Spinal cord (tissue), 10 donors: ENCODE results near the gene MTFR1L. TPM values are rescaled to one million over a fixed set of nuclear protein-coding genes. Genes with fewer than 3 reads are reported as not detected.

Source experiments
- DNase-seq, 6 donors: peaks; one replicate each; pipeline versions ENCODE4 v3.0.0 to v3.0.0-alpha.2; 2013 to 2015; ENCODE audit warnings: low spot score in 6 of 6, low read depth in 4 of 6
- H3K27ac ChIP-seq: one replicate; pipeline ENCODE4 v1.5.1; 2013; ENCODE audit warnings: low read depth, low read length, control low read depth
- H3K27me3 ChIP-seq: one replicate; pipeline ENCODE4 v1.6.1; 2013; ENCODE audit warnings: low read length; ENCODE audit not compliant: control insufficient read depth, insufficient read depth
- H3K36me3 ChIP-seq: one replicate; pipeline ENCODE4 v1.6.1; 2013; ENCODE audit warnings: low read length; ENCODE audit not compliant: control insufficient read depth, insufficient read depth
- H3K4me1 ChIP-seq: one replicate; pipeline ENCODE4 v1.6.1; 2013; ENCODE audit warnings: low read length; ENCODE audit not compliant: control insufficient read depth, insufficient read depth
- H3K4me3 ChIP-seq: one replicate; pipeline ENCODE4 v1.5.1; 2013; ENCODE audit warnings: low read depth, low read length, control low read depth
- H3K9me3 ChIP-seq: one replicate; pipeline ENCODE4 v1.6.1; 2013; ENCODE audit warnings: low read length; ENCODE audit not compliant: control insufficient read depth, insufficient read depth
- WGBS: methylation state at CpG from one replicate; pipeline ENCODE4 v1.1.5; 2013; ENCODE audit warnings: missing lambda C conversion rate; ENCODE audit not compliant: insufficient coverage; 5-methylcytosine and 5-hydroxymethylcytosine counted together
- polyA plus RNA-seq, 2 donors: library from polyadenylated mRNA; unstranded; fragments of 120-200 nt; gene quantifications; one replicate each; pipeline ENCODE4 v1.2.1, GENCODE V29; 2013; ENCODE audit not compliant: insufficient read length in 2 of 2
- total RNA-seq, 2 donors: library from RNA; depleted of rRNA in 1 of 2; stranded (reverse); fragments of 120-200 nt in 1 of 2; fragments of >200 nt in 1 of 2; gene quantifications; one replicate each; pipeline versions ENCODE4 v1.2.3 to v1.2.4, GENCODE V29; 2013 to 2014
- donor health status: healthy.

MTFR1L gene
- total and polyA plus RNA-seq, 4 donors, result 48.6 to 132 (median 99.7) TPM

- no peak for DNase-seq
- peaks cover 94% of the 10 kb centered on the region for H3K36me3 ChIP-seq
- WGBS, result 96% methylated on average over 13 of the region's 13 CpGs
- H3K27ac ChIP-seq, result no peak overlapping the region
- no peaks in the 10 kb centered on the region for H3K27me3 ChIP-seq
- peaks cover 22% of the 10 kb centered on the region for H3K4me1 ChIP-seq
- H3K9me3 ChIP-seq, result no peaks in the 10 kb centered on the region
- no peak overlapping the region for H3K4me3 ChIP-seq
These were observed 8.2 kb upstream of the MTFR1L start for GRCh38 chr1:25811384-25812082.

- H3K27ac ChIP-seq, result no peak overlapping the region
- no peak for DNase-seq
These were observed 6.6 kb upstream of the MTFR1L start for GRCh38 chr1:25813071-25813733.

GRCh38 chr1:25813734-25814471 lies 5.9 kb upstream of the MTFR1L start:
- H3K9me3 ChIP-seq, result no peaks in the 10 kb centered on the region
- no peak overlapping the region for H3K27ac ChIP-seq
- DNase-seq, result no peak
- H3K4me3 ChIP-seq, result no peak overlapping the region
- peaks cover 16% of the 10 kb centered on the region for H3K4me1 ChIP-seq
- H3K36me3 ChIP-seq, result peaks cover 76% of the 10 kb centered on the region
- no peaks in the 10 kb centered on the region for H3K27me3 ChIP-seq
- WGBS, result 90% methylated on average over 24 of the region's 24 CpGs

More at GRCh38 chr1:25813071-25813733, 6.6 kb upstream of the MTFR1L start:
- WGBS, result 84% methylated on average over 9 of the region's 11 CpGs
- Histone ChIP-seq H3K36me3 (peaks cover 83% of the 10 kb centered on the region), H3K27me3 (no peaks in the 10 kb centered on the region), H3K9me3 (no peaks in the 10 kb centered on the region), H3K4me3 (no peak overlapping the region), H3K4me1 (peaks cover 10% of the 10 kb centered on the region)

GRCh38 chr1:25814549-25815087 lies 5.1 kb upstream of the MTFR1L start:
- Histone ChIP-seq H3K9me3 (no peaks in the 10 kb centered on the region), H3K36me3 (peaks cover 69% of the 10 kb centered on the region), H3K4me3 (no peak overlapping the region), H3K27me3 (no peaks in the 10 kb centered on the region), H3K27ac (no peak overlapping the region), H3K4me1 (peaks cover 22% of the 10 kb centered on the region)
- WGBS, result 94% methylated on average over 6 of the region's 7 CpGs
- no peak for DNase-seq

- Histone ChIP-seq H3K4me1 (peaks cover 21% of the 10 kb centered on the region), H3K27ac (no peak overlapping the region), H3K36me3 (peaks cover 61% of the 10 kb centered on the region), H3K9me3 (no peaks in the 10 kb centered on the region), H3K4me3 (no peak overlapping the region), H3K27me3 (no peaks in the 10 kb centered on the region)
- no peak for DNase-seq
- 94% methylated on average over 22 of the region's 24 CpGs for WGBS
These were observed 4.3 kb upstream of the MTFR1L start for GRCh38 chr1:25815208-25816111.

GRCh38 chr1:25816112-25816718 lies 3.5 kb upstream of the MTFR1L start:
- 86% methylated on average over 13 of the region's 15 CpGs for WGBS
- no peak overlapping the region for H3K4me3 ChIP-seq
- H3K27me3 ChIP-seq, result no peaks in the 10 kb centered on the region
- H3K4me1 ChIP-seq, result peaks cover 21% of the 10 kb centered on the region
- no peak for DNase-seq
- no peak overlapping the region for H3K27ac ChIP-seq
- H3K9me3 ChIP-seq, result no peaks in the 10 kb centered on the region
- H3K36me3 ChIP-seq, result peaks cover 53% of the 10 kb centered on the region

GRCh38 chr1:25817840-25818501 lies 1.8 kb upstream of the MTFR1L start:
- no peak overlapping the region for H3K4me3 ChIP-seq
- H3K4me1 ChIP-seq, result peaks cover 30% of the 10 kb centered on the region
- DNase-seq, result no peak
- no peaks in the 10 kb centered on the region for H3K9me3 ChIP-seq
- peak overlapping the region; percentile 97 for H3K27ac ChIP-seq
- H3K27me3 ChIP-seq, result no peaks in the 10 kb centered on the region
- H3K36me3 ChIP-seq, result peaks cover 36% of the 10 kb centered on the region
- 70% methylated on average over 6 of the region's 8 CpGs for WGBS

GRCh38 chr1:25818569-25818968 lies 1.2 kb upstream of the MTFR1L start:
- Histone ChIP-seq H3K9me3 (no peaks in the 10 kb centered on the region), H3K27me3 (no peaks in the 10 kb centered on the region), H3K4me3 (no peak overlapping the region), H3K36me3 (peaks cover 36% of the 10 kb centered on the region), H3K4me1 (peaks cover 31% of the 10 kb centered on the region), H3K27ac (peak overlapping the region; percentile 97)
- no peak for DNase-seq
- WGBS, result 62% methylated on average over 3 of the region's 6 CpGs
